CD4-positive, alpha-beta T cell (primary cell): ENCODE results near the gene SH3RF3. TPM values are rescaled to one million over a fixed set of nuclear protein-coding genes. Genes with fewer than 3 reads are reported as not detected.

Experiments used
- ATAC-seq: fragments of 200-7000 bp; cut with Tn5 transposase; one replicate; pipeline ENCODE4 v1.10.0; 2022; ENCODE audit warnings: mild to moderate bottlenecking; ENCODE audit not compliant: poor library complexity
- CTCF ChIA-PET: fragments of 350-600 bp; sonication (Branson Sonifier 250); formaldehyde crosslinking; loops from one replicate; lab custom pipeline; 2021; ENCODE audit warnings: antibody characterized with exemption, inconsistent platforms; lab: Charles Lee
- POLR2A ChIA-PET: fragments of 350-600 bp; sonication (Branson Sonifier 250); formaldehyde crosslinking; loops from one replicate; lab custom pipeline; 2021; ENCODE audit warnings: antibody characterized with exemption, inconsistent platforms; lab: Charles Lee
- DNase-seq, 14 experiments: peaks; one replicate each; pipeline ENCODE4 v3.0.0-alpha.2; 2013 to 2020; ENCODE audit warnings: mixed read lengths in 2 of 14
- H3K27ac ChIP-seq, 2 donors: one replicate each; pipeline versions ENCODE4 v1.5.1 to v1.7.0; 2013; ENCODE audit warnings: low read length in 2 of 2, low read depth in 1 of 2, mild to moderate bottlenecking in 1 of 2
- H3K27me3 ChIP-seq, 2 experiments: 1 replicate in 1 of 2; 2 replicates in 1 of 2; pipeline versions ENCODE4 v1.6.1 to v1.7.0; 2013; ENCODE audit warnings: low read length in 2 of 2, control low read depth in 1 of 2, mild to moderate bottlenecking in 1 of 2, moderate library complexity in 1 of 2; ENCODE audit not compliant: insufficient read depth in 2 of 2, control insufficient read depth in 1 of 2
- H3K36me3 ChIP-seq: one replicate; pipeline ENCODE4 v1.6.1; 2013; ENCODE audit warnings: low read length, control low read depth; ENCODE audit not compliant: insufficient read depth
- H3K4me1 ChIP-seq: one replicate; pipeline ENCODE4 v1.6.1; 2013; ENCODE audit warnings: low read length, control low read depth; ENCODE audit not compliant: insufficient read depth
- H3K4me3 ChIP-seq: one replicate; pipeline ENCODE4 v1.5.1; 2013; ENCODE audit warnings: mild to moderate bottlenecking, low read length, moderate library complexity
- H3K9me3 ChIP-seq, 2 experiments: 1 replicate in 1 of 2; 2 replicates in 1 of 2; pipeline versions ENCODE4 v1.6.1 to v1.7.0; 2013; ENCODE audit warnings: low read length in 2 of 2, mild to moderate bottlenecking in 2 of 2, control low read depth in 1 of 2, moderate library complexity in 1 of 2; ENCODE audit not compliant: control insufficient read depth in 1 of 2, insufficient read depth in 1 of 2
- H3K27ac Mint-ChIP-seq: one replicate; pipeline ENCODE4 v1.8.0; 2020; ENCODE audit warnings: mixed read lengths
- H3K27me3 Mint-ChIP-seq: one replicate; pipeline ENCODE4 v1.8.0; 2021; ENCODE audit warnings: mixed read lengths
- H3K36me3 Mint-ChIP-seq: one replicate; pipeline ENCODE4 v1.8.0; 2021; ENCODE audit warnings: low read depth, mixed read lengths
- H3K4me1 Mint-ChIP-seq: one replicate; pipeline ENCODE4 v1.8.0; 2021; ENCODE audit warnings: low read depth, mixed read lengths
- H3K4me3 Mint-ChIP-seq: one replicate; pipeline ENCODE4 v1.8.0; 2020; ENCODE audit warnings: mild to moderate bottlenecking, mixed read lengths
- H3K9me3 Mint-ChIP-seq: one replicate; pipeline ENCODE4 v1.8.0; 2020; ENCODE audit warnings: mixed read lengths
- intact Hi-C, 2 experiments: fragments of 100-400 bp; cut with DNase I in 1 of 2; cut with micrococcal nuclease in 1 of 2; formaldehyde crosslinking; loops; one replicate each; pipeline versions ENCODE4 v1.15.1 to v1.9.0; 2023 to 2025; cut with DNase I, micrococcal nuclease
- total RNA-seq, 174 experiments: library from RNA in 2 of 174; stranded (reverse) in 2 of 174; gene quantifications; one replicate each; pipeline ENCODE4 v1.2.3 and lab custom pipeline; 2021 to 2026
- TF ChIP-seq, protein P1 (sequence below): fragments of 200-600 bp; IDR thresholded peaks from one replicate; pipeline ENCODE4 v1.8.0; 2022; ENCODE audit warnings: antibody characterized with exemption, mild to moderate bottlenecking

SH3RF3 gene
- total RNA-seq, 2 experiments from 2014 or later = 5.2 to 5.9 TPM

DNA sequence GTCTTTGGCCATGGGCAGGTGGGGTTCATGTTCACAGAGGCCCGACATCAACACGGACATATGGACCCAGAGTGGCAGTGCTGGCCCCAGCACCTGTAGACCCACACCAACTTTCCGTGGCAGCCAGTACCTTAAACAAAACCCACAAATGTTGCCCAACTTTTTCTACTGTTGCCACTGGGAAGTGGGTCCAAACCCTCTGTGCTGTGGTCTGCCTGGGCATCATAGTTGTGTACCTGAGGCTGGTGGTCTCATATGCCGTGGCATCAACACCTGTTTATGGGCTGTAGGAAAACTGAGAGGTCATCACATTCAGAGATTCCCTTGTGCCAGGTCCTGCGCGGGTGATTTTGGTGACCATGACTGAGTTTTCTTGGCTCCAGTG is 79.9 kb downstream of the SH3RF3 start:
- no peak overlapping the region for H3K27ac ChIP-seq
- intact Hi-C loops = no loop called here
- peaks cover 29% of the 10 kb centered on the region for H3K4me1 Mint-ChIP-seq
- no peak overlapping the region for H3K4me3 Mint-ChIP-seq
- POLR2A ChIA-PET = no interaction called here
- no peak overlapping the region for H3K27ac Mint-ChIP-seq
- H3K9me3 Mint-ChIP-seq = no peaks in the 10 kb centered on the region
- peaks cover 5 to 12% of the 10 kb centered on the region in 2 experiments for H3K9me3 ChIP-seq
- no peaks in the 10 kb centered on the region for H3K36me3 ChIP-seq
- H3K27me3 Mint-ChIP-seq = peaks cover 52% of the 10 kb centered on the region
- H3K4me3 ChIP-seq = no peak overlapping the region
- ATAC-seq (no peak), DNase-seq (no peak)
- H3K27me3 ChIP-seq = peaks cover 21 to 29% of the 10 kb centered on the region in 2 experiments
- no peaks in the 10 kb centered on the region for H3K36me3 Mint-ChIP-seq
- TF ChIP-seq, protein P1, sequence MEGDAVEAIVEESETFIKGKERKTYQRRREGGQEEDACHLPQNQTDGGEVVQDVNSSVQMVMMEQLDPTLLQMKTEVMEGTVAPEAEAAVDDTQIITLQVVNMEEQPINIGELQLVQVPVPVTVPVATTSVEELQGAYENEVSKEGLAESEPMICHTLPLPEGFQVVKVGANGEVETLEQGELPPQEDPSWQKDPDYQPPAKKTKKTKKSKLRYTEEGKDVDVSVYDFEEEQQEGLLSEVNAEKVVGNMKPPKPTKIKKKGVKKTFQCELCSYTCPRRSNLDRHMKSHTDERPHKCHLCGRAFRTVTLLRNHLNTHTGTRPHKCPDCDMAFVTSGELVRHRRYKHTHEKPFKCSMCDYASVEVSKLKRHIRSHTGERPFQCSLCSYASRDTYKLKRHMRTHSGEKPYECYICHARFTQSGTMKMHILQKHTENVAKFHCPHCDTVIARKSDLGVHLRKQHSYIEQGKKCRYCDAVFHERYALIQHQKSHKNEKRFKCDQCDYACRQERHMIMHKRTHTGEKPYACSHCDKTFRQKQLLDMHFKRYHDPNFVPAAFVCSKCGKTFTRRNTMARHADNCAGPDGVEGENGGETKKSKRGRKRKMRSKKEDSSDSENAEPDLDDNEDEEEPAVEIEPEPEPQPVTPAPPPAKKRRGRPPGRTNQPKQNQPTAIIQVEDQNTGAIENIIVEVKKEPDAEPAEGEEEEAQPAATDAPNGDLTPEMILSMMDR = no peak
- CTCF ChIA-PET = interaction anchor here (1.4 kb wide), 1 partner anchor 14 kb away, joined by 3 read pairs; no protein-coding TSS in a partner anchor
- H3K4me1 ChIP-seq = peaks cover 14% of the 10 kb centered on the region

- intact Hi-C loops = no loop called here
- peaks cover 19% of the 10 kb centered on the region for H3K4me1 ChIP-seq
- ChIA-PET CTCF (no interaction called here), POLR2A (no interaction called here)
- peaks cover 34% of the 10 kb centered on the region for H3K4me1 Mint-ChIP-seq
- ATAC-seq (no peak), DNase-seq (no peak)
- no peaks in the 10 kb centered on the region for H3K9me3 Mint-ChIP-seq
- H3K27ac Mint-ChIP-seq = no peak overlapping the region
- H3K4me3 Mint-ChIP-seq = no peak overlapping the region
- H3K9me3 ChIP-seq = peaks cover 5 to 12% of the 10 kb centered on the region in 2 experiments
- TF ChIP-seq, protein P1 = no peak
- peaks cover 24 to 29% of the 10 kb centered on the region in 2 experiments for H3K27me3 ChIP-seq
- peaks cover 56% of the 10 kb centered on the region for H3K27me3 Mint-ChIP-seq
- H3K36me3 ChIP-seq = no peaks in the 10 kb centered on the region
- no peak overlapping the region for H3K4me3 ChIP-seq
- H3K36me3 Mint-ChIP-seq = no peaks in the 10 kb centered on the region
- no peak overlapping the region for H3K27ac ChIP-seq
These were observed 80.4 kb downstream of the SH3RF3 start for GRCh38 chr2:109209412-109209811.

DNA sequence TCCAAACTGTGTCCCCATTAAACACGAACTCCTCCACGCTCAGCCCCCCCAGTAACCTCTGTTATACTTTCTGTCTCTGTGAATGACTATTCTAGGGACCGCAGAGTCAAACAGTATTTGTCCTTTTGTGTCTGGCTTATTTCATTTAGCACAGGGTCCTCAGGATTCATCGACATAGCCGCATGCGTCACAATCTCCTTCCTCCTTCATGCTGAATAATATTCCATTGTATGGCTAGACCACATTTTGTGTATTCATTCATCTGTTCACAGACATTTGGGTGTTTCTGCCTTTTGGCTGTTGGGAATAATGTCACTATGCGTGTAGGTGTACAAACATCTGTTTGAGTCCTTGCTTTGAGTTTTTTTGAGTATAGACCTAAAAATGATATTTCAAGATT is 80.9 kb downstream of the SH3RF3 start:
- ChIA-PET POLR2A (no interaction called here), CTCF (no interaction called here)
- ATAC-seq (no peak), DNase-seq (no peak)
- Histone ChIP-seq H3K27ac (no peak overlapping the region), H3K4me3 (no peak overlapping the region), H3K4me1 (peaks cover 24% of the 10 kb centered on the region), H3K9me3 (peaks cover 5 to 12% of the 10 kb centered on the region in 2 experiments), H3K27me3 (peaks cover 24 to 34% of the 10 kb centered on the region in 2 experiments), H3K36me3 (no peaks in the 10 kb centered on the region)
- Mint-ChIP-seq H3K9me3 (no peaks in the 10 kb centered on the region), H3K36me3 (no peaks in the 10 kb centered on the region), H3K4me1 (peaks cover 39% of the 10 kb centered on the region), H3K27ac (no peak overlapping the region), H3K4me3 (no peak overlapping the region), H3K27me3 (peaks cover 62% of the 10 kb centered on the region)
- TF ChIP-seq, protein P1 = no peak
- intact Hi-C loops = loop anchor here (5.0 to 10.0 kb wide), 4 partner anchors 38 to 185 kb away; no protein-coding TSS in a partner anchor
